Glutamatergic neuron (in vitro differentiated cells): ENCODE results near the gene PITPNM1. TPM values are rescaled to one million over a fixed set of nuclear protein-coding genes. Genes with fewer than 3 reads are reported as not detected.

Experiments used
- DNase-seq: peaks from one replicate; pipeline ENCODE4 v3.0.0; 2022
- H3K27ac Mint-ChIP-seq: one replicate; pipeline ENCODE4 v1.8.0; 2020; ENCODE audit warnings: mild to moderate bottlenecking, mixed read lengths, inconsistent platforms; ENCODE audit not compliant: unreplicated experiment
- H3K27me3 Mint-ChIP-seq: one replicate; pipeline ENCODE4 v1.8.0; 2020; ENCODE audit warnings: mild to moderate bottlenecking, moderate library complexity, mixed read lengths, inconsistent platforms; ENCODE audit not compliant: unreplicated experiment
- H3K36me3 Mint-ChIP-seq: one replicate; pipeline ENCODE4 v1.8.0; 2020; ENCODE audit warnings: mild to moderate bottlenecking, mixed read lengths, inconsistent platforms; ENCODE audit not compliant: unreplicated experiment
- H3K4me1 Mint-ChIP-seq: one replicate; pipeline ENCODE4 v1.8.0; 2020; ENCODE audit warnings: mild to moderate bottlenecking, low read depth, mixed read lengths, inconsistent platforms; ENCODE audit not compliant: unreplicated experiment
- H3K4me3 Mint-ChIP-seq: one replicate; pipeline ENCODE4 v1.8.0; 2020; ENCODE audit warnings: mild to moderate bottlenecking, mixed read lengths, inconsistent platforms; ENCODE audit not compliant: unreplicated experiment
- H3K9me3 Mint-ChIP-seq: one replicate; pipeline ENCODE4 v1.8.0; 2020; ENCODE audit warnings: mild to moderate bottlenecking, moderate library complexity, mixed read lengths, inconsistent platforms; ENCODE audit not compliant: unreplicated experiment
- total RNA-seq: library from RNA; stranded (reverse); fragmentation: NEBNext Ultra II Directional; extraction: Animal tissue kit (Norgen Biotek cat#: 25700); gene quantifications from one replicate; pipeline ENCODE4 v1.2.1, GENCODE V29; 2021; ENCODE audit not compliant: unreplicated experiment
- TF ChIP-seq, protein P1 (sequence below): fragments of 200-600 bp; sonication (generic); IDR thresholded peaks from one replicate; pipeline ENCODE4 v1.5.0; 2021; ENCODE audit not compliant: partially characterized antibody, unreplicated experiment

PITPNM1 gene
- total RNA-seq, 1 donor from 2014 or later: 25.6 TPM

DNA sequence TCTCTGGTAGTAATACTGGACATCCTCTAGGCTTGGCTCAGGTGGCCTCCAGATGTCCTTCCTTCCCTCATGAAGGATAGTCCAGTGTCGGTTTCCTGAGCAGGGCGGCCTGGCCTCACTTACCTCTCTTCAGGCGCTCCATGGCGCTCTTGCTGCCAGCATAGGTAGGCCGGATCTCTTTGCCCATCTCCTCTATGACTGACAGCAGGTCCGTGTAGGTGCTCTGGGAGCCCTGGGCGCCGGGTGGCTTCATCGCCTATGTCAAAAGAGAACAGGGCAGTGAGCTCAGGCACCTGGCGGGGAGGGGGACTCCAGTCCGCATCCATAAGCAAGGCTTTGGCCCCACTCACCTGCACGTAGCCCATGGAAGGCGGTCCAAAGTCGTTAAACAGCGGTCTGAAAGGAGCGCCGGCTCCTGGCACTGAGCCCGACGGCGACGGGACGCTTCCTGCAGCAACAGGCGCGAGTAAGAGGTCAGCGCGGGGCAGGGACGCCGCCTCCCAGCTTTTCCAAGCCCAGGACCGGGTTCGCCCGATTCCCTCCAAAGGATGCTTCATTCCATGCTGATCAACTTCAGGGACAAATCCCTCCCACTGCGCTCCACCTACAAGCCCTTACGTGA, 2.2 kb upstream of the PITPNM1 start:
- H3K27ac Mint-ChIP-seq: peak overlapping the region; percentile 53
- TF ChIP-seq, protein P1, sequence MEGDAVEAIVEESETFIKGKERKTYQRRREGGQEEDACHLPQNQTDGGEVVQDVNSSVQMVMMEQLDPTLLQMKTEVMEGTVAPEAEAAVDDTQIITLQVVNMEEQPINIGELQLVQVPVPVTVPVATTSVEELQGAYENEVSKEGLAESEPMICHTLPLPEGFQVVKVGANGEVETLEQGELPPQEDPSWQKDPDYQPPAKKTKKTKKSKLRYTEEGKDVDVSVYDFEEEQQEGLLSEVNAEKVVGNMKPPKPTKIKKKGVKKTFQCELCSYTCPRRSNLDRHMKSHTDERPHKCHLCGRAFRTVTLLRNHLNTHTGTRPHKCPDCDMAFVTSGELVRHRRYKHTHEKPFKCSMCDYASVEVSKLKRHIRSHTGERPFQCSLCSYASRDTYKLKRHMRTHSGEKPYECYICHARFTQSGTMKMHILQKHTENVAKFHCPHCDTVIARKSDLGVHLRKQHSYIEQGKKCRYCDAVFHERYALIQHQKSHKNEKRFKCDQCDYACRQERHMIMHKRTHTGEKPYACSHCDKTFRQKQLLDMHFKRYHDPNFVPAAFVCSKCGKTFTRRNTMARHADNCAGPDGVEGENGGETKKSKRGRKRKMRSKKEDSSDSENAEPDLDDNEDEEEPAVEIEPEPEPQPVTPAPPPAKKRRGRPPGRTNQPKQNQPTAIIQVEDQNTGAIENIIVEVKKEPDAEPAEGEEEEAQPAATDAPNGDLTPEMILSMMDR: no peak
- H3K9me3 Mint-ChIP-seq: peaks cover 10% of the 10 kb centered on the region
- H3K4me3 Mint-ChIP-seq: peak overlapping the region; percentile 85
- no peak for DNase-seq
- H3K27me3 Mint-ChIP-seq: peaks cover 18% of the 10 kb centered on the region
- H3K4me1 Mint-ChIP-seq: peaks cover 10% of the 10 kb centered on the region
- H3K36me3 Mint-ChIP-seq: no peaks in the 10 kb centered on the region

DNA sequence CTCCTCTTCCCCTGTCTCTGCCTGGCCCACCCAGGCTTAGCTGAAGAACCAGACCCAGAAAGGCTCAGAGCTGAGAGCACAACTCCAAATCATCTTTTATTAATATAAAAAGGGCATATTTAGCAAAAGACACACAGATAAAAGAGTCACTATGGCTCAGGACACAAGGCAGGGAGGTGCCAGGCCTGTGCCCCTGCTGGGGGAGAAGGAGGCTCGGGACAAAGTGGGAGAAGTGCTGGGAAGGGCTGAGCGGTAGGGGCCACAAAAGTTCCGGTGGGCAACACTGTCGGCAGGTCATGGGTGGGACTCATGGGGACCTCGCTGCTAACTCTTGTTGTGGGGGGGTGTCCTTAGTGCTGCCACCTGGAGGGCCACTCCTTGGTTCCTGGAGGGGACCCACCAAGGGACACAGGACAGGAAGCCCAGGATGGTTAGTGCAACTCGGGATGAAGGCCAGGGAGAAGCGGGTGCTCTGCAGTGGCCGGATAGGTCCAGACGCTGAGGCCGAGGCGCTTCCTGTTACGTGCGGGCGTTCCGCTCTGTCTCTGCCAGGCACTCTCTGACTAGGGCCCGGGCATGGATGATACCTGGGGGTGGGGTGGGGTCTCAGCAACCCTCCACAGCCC, 1.4 kb upstream of the PITPNM1 start:
- peaks cover 10% of the 10 kb centered on the region for H3K4me1 Mint-ChIP-seq
- H3K27me3 Mint-ChIP-seq: peaks cover 18% of the 10 kb centered on the region
- H3K36me3 Mint-ChIP-seq: no peaks in the 10 kb centered on the region
- peaks cover 10% of the 10 kb centered on the region for H3K9me3 Mint-ChIP-seq
- TF ChIP-seq, protein P1: peak; percentile 22
- H3K27ac Mint-ChIP-seq: peak overlapping the region; percentile 53
- DNase-seq: no peak
- H3K4me3 Mint-ChIP-seq: peak overlapping the region; percentile 85

- TF ChIP-seq, protein P1: peak; percentile 90
- peaks cover 10% of the 10 kb centered on the region for H3K4me1 Mint-ChIP-seq
- no peak overlapping the region for H3K27ac Mint-ChIP-seq
- no peaks in the 10 kb centered on the region for H3K36me3 Mint-ChIP-seq
- DNase-seq: peak; percentile 87
- H3K27me3 Mint-ChIP-seq: peaks cover 16% of the 10 kb centered on the region
- peaks cover 10% of the 10 kb centered on the region for H3K9me3 Mint-ChIP-seq
- H3K4me3 Mint-ChIP-seq: peak overlapping the region; percentile 81
Observed at GRCh38 chr11:67505605-67506396, 638 bp upstream of the PITPNM1 start.

DNA sequence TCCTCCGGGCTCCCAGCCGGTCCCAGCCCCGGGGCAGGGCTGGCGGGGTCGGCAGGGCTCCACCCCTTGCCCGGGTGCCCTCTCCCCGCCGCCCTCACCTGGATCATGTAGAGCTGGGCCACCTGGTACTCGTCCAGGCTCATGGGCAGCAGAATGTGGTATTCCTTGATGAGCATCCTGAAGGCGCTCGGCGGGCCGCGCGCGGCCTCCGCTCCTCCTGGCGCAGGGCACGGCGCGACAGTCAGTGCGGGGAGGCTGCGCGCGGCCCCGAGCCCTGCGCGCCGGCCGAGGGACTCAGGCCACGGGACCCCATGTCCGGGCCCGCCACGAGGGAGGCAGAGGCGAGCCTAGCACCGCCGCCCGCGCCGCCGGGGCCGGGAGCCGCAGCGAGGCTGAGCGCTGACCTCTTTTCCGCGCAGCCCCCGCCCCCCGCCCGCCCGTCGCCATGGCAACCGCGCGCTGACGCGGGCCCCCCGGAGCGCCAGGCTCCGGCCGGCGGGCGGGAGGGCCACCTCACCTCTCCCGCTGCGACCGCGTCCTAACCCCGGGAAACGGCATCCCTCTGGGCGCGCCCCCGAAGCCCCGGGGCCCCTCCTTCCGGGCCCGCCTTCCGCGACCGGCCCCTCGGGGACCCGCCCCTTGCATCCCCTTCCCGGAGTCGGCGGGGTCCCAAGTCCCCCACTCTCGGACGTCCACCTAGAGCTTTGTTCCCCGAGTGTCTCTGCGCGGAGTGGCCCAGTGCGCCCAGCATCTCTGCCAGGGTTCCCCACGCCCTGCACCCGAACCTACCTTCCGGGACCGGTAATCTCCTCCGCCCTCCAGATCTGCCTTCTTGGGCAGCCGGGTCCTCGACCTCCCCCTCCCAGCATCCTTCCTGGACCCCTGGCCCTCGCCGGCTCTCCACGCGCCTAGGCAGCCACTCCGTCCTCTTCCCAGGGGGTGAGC, 886 bp downstream of the PITPNM1 start:
- peaks cover 17% of the 10 kb centered on the region for H3K27me3 Mint-ChIP-seq
- peaks cover 10% of the 10 kb centered on the region for H3K9me3 Mint-ChIP-seq
- TF ChIP-seq, protein P1: no peak
- peaks cover 10% of the 10 kb centered on the region for H3K4me1 Mint-ChIP-seq
- peak; percentile 56 for DNase-seq
- H3K27ac Mint-ChIP-seq: no peak overlapping the region
- H3K36me3 Mint-ChIP-seq: no peaks in the 10 kb centered on the region
- peak overlapping the region; percentile 86 for H3K4me3 Mint-ChIP-seq
